ENCODE data around the gene TMEM30A. TPM values are rescaled to one million over a fixed set of nuclear protein-coding genes. Genes with fewer than 3 reads are reported as not detected.

The TMEM30A gene
- total and polyA plus RNA-seq, 4 donors = 33.3 to 71.0 (median 45.4) TPM

DNA sequence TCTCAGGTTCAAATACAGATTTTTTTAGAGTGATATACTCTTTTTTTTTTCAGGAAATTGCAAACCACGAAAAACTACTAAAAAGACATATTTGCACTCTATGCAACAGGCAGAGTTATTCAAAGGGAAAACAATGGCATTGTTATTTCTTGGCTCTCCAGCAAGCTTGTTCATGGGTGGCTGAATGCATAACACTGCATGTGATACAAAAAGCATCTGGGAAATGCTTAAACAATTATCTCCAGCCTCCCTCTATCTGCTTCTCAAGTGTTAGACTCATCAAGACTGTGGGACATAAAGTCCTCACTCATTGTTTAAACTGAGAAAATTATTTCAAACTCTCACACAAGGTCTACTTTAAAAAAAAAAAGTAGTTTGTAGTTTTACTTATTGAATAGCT lies 71.5 kb downstream of the TMEM30A start:
- peaks cover 0 to 4% (median under 1%) of the 10 kb centered on the region in 4 donors for H3K27me3 ChIP-seq (ENCODE audit: control insufficient read depth in 4 of 4, insufficient read depth in 4 of 4, low read length in 3 of 4)
- TF ChIP-seq ZBTB33 (IDR thresholded peaks at IDR 0.05) (no peak), EGR1 (IDR thresholded peaks at IDR 0.05; ENCODE audit: low read depth in 2 of 2) (no peak), HNF4A (conservative IDR thresholded peaks at IDR 0.05) (no peak), JUND (IDR thresholded peaks at IDR 0.05) (no peak), RXRA (IDR thresholded peaks at IDR 0.05) (no peak), TAF1 (conservative IDR thresholded peaks at IDR 0.05) (no peak), FOXA1 (IDR thresholded peaks at IDR 0.05) (no peak), YY1 (IDR thresholded peaks at IDR 0.05) (no peak), RAD21 (IDR thresholded peaks at IDR 0.05) (no peak), HNF4G (IDR thresholded peaks at IDR 0.05) (no peak), ATF3 (IDR thresholded peaks at IDR 0.05) (no peak), NR2F2 (IDR thresholded peaks at IDR 0.05) (no peak), SP1 (IDR thresholded peaks at IDR 0.05) (no peak), FOXA2 (IDR thresholded peaks at IDR 0.05) (no peak), GABPA (IDR thresholded peaks at IDR 0.05 in 1 of 2, conservative IDR thresholded peaks at IDR 0.05 in 1 of 2) (no peak)
- TF ChIP-seq, protein P1, sequence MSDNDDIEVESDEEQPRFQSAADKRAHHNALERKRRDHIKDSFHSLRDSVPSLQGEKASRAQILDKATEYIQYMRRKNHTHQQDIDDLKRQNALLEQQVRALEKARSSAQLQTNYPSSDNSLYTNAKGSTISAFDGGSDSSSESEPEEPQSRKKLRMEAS (IDR thresholded peaks at IDR 0.05) = no peak
- TF ChIP-seq, protein P2, sequence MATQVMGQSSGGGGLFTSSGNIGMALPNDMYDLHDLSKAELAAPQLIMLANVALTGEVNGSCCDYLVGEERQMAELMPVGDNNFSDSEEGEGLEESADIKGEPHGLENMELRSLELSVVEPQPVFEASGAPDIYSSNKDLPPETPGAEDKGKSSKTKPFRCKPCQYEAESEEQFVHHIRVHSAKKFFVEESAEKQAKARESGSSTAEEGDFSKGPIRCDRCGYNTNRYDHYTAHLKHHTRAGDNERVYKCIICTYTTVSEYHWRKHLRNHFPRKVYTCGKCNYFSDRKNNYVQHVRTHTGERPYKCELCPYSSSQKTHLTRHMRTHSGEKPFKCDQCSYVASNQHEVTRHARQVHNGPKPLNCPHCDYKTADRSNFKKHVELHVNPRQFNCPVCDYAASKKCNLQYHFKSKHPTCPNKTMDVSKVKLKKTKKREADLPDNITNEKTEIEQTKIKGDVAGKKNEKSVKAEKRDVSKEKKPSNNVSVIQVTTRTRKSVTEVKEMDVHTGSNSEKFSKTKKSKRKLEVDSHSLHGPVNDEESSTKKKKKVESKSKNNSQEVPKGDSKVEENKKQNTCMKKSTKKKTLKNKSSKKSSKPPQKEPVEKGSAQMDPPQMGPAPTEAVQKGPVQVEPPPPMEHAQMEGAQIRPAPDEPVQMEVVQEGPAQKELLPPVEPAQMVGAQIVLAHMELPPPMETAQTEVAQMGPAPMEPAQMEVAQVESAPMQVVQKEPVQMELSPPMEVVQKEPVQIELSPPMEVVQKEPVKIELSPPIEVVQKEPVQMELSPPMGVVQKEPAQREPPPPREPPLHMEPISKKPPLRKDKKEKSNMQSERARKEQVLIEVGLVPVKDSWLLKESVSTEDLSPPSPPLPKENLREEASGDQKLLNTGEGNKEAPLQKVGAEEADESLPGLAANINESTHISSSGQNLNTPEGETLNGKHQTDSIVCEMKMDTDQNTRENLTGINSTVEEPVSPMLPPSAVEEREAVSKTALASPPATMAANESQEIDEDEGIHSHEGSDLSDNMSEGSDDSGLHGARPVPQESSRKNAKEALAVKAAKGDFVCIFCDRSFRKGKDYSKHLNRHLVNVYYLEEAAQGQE (IDR thresholded peaks at IDR 0.05) = no peak
- TF ChIP-seq, protein P3, sequence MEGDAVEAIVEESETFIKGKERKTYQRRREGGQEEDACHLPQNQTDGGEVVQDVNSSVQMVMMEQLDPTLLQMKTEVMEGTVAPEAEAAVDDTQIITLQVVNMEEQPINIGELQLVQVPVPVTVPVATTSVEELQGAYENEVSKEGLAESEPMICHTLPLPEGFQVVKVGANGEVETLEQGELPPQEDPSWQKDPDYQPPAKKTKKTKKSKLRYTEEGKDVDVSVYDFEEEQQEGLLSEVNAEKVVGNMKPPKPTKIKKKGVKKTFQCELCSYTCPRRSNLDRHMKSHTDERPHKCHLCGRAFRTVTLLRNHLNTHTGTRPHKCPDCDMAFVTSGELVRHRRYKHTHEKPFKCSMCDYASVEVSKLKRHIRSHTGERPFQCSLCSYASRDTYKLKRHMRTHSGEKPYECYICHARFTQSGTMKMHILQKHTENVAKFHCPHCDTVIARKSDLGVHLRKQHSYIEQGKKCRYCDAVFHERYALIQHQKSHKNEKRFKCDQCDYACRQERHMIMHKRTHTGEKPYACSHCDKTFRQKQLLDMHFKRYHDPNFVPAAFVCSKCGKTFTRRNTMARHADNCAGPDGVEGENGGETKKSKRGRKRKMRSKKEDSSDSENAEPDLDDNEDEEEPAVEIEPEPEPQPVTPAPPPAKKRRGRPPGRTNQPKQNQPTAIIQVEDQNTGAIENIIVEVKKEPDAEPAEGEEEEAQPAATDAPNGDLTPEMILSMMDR (IDR thresholded peaks at IDR 0.05; ENCODE audit: low read depth, low read length, missing input control) = no peak

More for the DNA sequence above, 71.5 kb downstream of the TMEM30A start:
- 51% methylated on average over 1 of the region's 1 CpG for WGBS
- Histone ChIP-seq H3K9ac (ENCODE audit: low read depth in 1 of 2, low read length in 2 of 2) (no peak overlapping the region), H3K4me3 (ENCODE audit: low read depth in 1 of 3, low read length in 3 of 3) (no peak overlapping the region), H3K4me1 (ENCODE audit: control insufficient read depth in 4 of 4, insufficient read depth in 4 of 4, low read length in 3 of 4) (peaks cover 5 to 18% (median 12%) of the 10 kb centered on the region in 4 donors), H3K9me3 (ENCODE audit: control insufficient read depth in 4 of 4, low read length in 3 of 4) (no peaks in the 10 kb centered on the region), H3K36me3 (ENCODE audit: control insufficient read depth in 4 of 4, insufficient read depth in 3 of 4, low read depth in 1 of 4, low read length in 3 of 4) (no peaks in the 10 kb centered on the region), H3K27ac (ENCODE audit: low read depth in 1 of 2, low read length in 2 of 2) (no peak overlapping the region)
- no peak for DNase-seq (ENCODE audit: low spot score)

Measured in liver (tissue), 9 donors.